CD14-positive monocyte (primary cell): Measurements from ENCODE around the gene TMEM239. TPM values are rescaled to one million over a fixed set of nuclear protein-coding genes. Genes with fewer than 3 reads are reported as not detected.

ENCODE experiments used
- DNase-seq, 3 donors: peaks; one replicate each; pipeline ENCODE4 v3.0.0-alpha.2; 2011 to 2022
- H2AFZ ChIP-seq: 2 replicates; pipeline ENCODE4 v1.6.0; 2012; ENCODE audit warnings: mild to moderate bottlenecking, low read depth, low read length, inconsistent platforms; ENCODE audit not compliant: insufficient read depth, poor library complexity, severe bottlenecking
- H3K27ac ChIP-seq, 2 donors: 1 replicate in 1 of 2; 2 replicates in 1 of 2; pipeline ENCODE4 v1.5.1; 2012 to 2013; ENCODE audit warnings: low read length in 2 of 2, control low read depth in 1 of 2, inconsistent platforms in 1 of 2, low read depth in 1 of 2, mild to moderate bottlenecking in 1 of 2
- H3K27me3 ChIP-seq, 2 donors: one replicate each; pipeline versions ENCODE4 v1.6.0 to v1.6.1; 2011 to 2013; ENCODE audit warnings: low read length in 2 of 2; ENCODE audit not compliant: control insufficient read depth in 2 of 2, insufficient read depth in 2 of 2
- H3K36me3 ChIP-seq, 2 donors: replicated peaks in 1 of 2; 1 replicate in 1 of 2; 2 replicates in 1 of 2; pipeline versions ENCODE4 v1.5.1 to v1.6.1; 2012 to 2013; ENCODE audit warnings: low read length in 2 of 2, control low read depth in 1 of 2, inconsistent platforms in 1 of 2, mild to moderate bottlenecking in 1 of 2; ENCODE audit not compliant: insufficient read depth in 2 of 2, control insufficient read depth in 1 of 2
- H3K4me1 ChIP-seq, 2 donors: 1 replicate in 1 of 2; 2 replicates in 1 of 2; pipeline versions ENCODE4 v1.5.1 to v1.6.1; 2012 to 2013; ENCODE audit warnings: low read length in 2 of 2, control low read depth in 1 of 2, inconsistent platforms in 1 of 2, mild to moderate bottlenecking in 1 of 2, moderate library complexity in 1 of 2; ENCODE audit not compliant: insufficient read depth in 2 of 2, control insufficient read depth in 1 of 2
- H3K4me2 ChIP-seq: replicated peaks from 2 replicates; pipeline ENCODE3; 2012; ENCODE audit warnings: low read length, moderate library complexity, mild to moderate bottlenecking; ENCODE audit not compliant: poor library complexity, severe bottlenecking; ENCODE audit errors: extremely low read depth
- H3K4me3 ChIP-seq, 3 experiments: fragments of 200-600 bp in 1 of 3; sonication (generic) in 1 of 3; replicated peaks in 1 of 3; 1 replicate in 2 of 3; 2 replicates in 1 of 3; pipeline ENCODE4 v1.5.1; 2011 to 2013; ENCODE audit warnings: low read length in 3 of 3, mild to moderate bottlenecking in 3 of 3, control low read depth in 2 of 3, low read depth in 2 of 3, inconsistent platforms in 1 of 3, moderate library complexity in 1 of 3
- H3K79me2 ChIP-seq: 2 replicates; pipeline ENCODE4 v1.6.0; 2012; ENCODE audit warnings: mild to moderate bottlenecking, control low read depth, inconsistent platforms, low read length, moderate library complexity; ENCODE audit not compliant: insufficient read depth
- H3K9ac ChIP-seq: 2 replicates; pipeline ENCODE4 v1.6.0; 2017; ENCODE audit warnings: low read length, mild to moderate bottlenecking; ENCODE audit not compliant: insufficient read depth, poor library complexity, severe bottlenecking
- H3K9me3 ChIP-seq, 2 donors: replicated peaks in 1 of 2; 1 replicate in 1 of 2; 2 replicates in 1 of 2; pipeline versions ENCODE4 v1.5.1 to v1.6.1; 2012 to 2013; ENCODE audit warnings: low read length in 2 of 2, control low read depth in 1 of 2; ENCODE audit not compliant: control insufficient read depth in 1 of 2, insufficient read depth in 1 of 2
- H4K20me1 ChIP-seq: 2 replicates; pipeline ENCODE4 v1.6.0; 2012; ENCODE audit warnings: mild to moderate bottlenecking, low read length, control low read depth, moderate library complexity; ENCODE audit not compliant: insufficient read depth
- H3K27ac Mint-ChIP-seq, 7 donors: one replicate each; pipeline ENCODE4 v1.8.0; 2020; ENCODE audit warnings: mild to moderate bottlenecking in 7 of 7, mixed read lengths in 7 of 7, moderate library complexity in 6 of 7, inconsistent platforms in 2 of 7
- H3K27me3 Mint-ChIP-seq, 3 donors: one replicate each; pipeline ENCODE4 v1.8.0; 2021 to 2022; ENCODE audit warnings: low read depth in 3 of 3, mild to moderate bottlenecking in 3 of 3, mixed read lengths in 3 of 3, moderate library complexity in 3 of 3, inconsistent platforms in 1 of 3
- H3K36me3 Mint-ChIP-seq, 2 donors: one replicate each; pipeline ENCODE4 v1.8.0; 2020; ENCODE audit warnings: mixed read lengths in 2 of 2, inconsistent platforms in 1 of 2, mild to moderate bottlenecking in 1 of 2
- H3K4me1 Mint-ChIP-seq: one replicate; pipeline ENCODE4 v1.8.0; 2020; ENCODE audit warnings: mild to moderate bottlenecking, mixed read lengths
- H3K4me3 Mint-ChIP-seq, 2 donors: one replicate each; pipeline ENCODE4 v1.8.0; 2020; ENCODE audit warnings: mild to moderate bottlenecking in 2 of 2, mixed read lengths in 2 of 2, moderate library complexity in 1 of 2
- H3K9me3 Mint-ChIP-seq, 7 donors: one replicate each; pipeline ENCODE4 v1.8.0; 2020 to 2022; ENCODE audit warnings: mixed read lengths in 7 of 7, mild to moderate bottlenecking in 6 of 7, moderate library complexity in 6 of 7, inconsistent platforms in 2 of 7
- WGBS: methylation state at CpG from one replicate; pipeline ENCODE4 v1.1.5; 2013; ENCODE audit warnings: missing lambda C conversion rate; ENCODE audit not compliant: insufficient coverage; 5-methylcytosine and 5-hydroxymethylcytosine counted together
- intact Hi-C, 2 donors: fragments of 100-400 bp; cut with micrococcal nuclease; formaldehyde crosslinking; loops; one replicate each; pipeline versions ENCODE4 v1.15.0 to v1.15.1; 2023
- polyA plus RNA-seq, 3 donors: library from polyadenylated mRNA; depleted of rRNA in 1 of 3; unstranded in 2 of 3; stranded (reverse) in 1 of 3; fragments of 300-500 nt in 2 of 3; fragments of >200 nt in 1 of 3; fragmentation: Illumina TruSeq in 2 of 3; gene quantifications; 1 replicate in 2 of 3; 2 replicates in 1 of 3; pipeline ENCODE4 v1.2.3, GENCODE V29; 2012 to 2021
- TF ChIP-seq, protein P1 (sequence below): fragments of 200-600 bp; IDR thresholded peaks from one replicate; pipeline ENCODE4 v1.8.0; 2022; ENCODE audit warnings: antibody characterized with exemption, mild to moderate bottlenecking

TMEM239 gene
- polyA plus RNA-seq, 3 donors = not detected

DNA sequence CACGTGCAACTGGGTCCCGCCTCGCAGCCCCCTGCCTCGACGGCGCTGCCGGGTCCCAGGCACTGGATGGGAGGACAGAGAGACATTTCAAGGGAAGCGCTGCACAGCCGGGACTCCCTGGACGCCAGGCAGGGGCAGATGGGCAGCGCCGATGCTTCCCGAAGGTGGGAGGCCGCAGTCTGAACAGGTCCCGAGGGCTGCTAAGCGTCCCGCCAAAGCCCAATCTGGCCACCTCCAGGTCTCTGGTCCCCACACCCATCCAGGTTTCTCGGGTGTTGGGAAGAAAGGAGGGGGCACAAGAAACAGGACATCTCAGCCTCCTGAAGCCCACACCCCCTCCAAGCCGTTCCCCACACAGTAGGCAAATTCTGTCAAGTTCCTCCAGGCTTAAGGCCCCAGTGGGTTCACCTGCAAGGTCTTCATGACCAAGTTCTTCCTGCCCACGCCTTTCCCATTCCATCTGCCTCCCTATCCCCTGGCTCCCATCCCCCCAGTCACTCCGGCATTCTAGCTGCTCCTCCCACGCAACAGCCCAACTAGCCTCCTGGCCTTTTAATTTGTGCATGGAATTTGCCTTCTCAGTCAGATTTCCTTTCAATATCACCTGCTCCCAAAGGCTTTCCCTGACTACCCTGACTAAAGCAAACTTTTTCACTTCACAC lies 10.3 kb upstream of the TMEM239 start:
- TF ChIP-seq, protein P1, sequence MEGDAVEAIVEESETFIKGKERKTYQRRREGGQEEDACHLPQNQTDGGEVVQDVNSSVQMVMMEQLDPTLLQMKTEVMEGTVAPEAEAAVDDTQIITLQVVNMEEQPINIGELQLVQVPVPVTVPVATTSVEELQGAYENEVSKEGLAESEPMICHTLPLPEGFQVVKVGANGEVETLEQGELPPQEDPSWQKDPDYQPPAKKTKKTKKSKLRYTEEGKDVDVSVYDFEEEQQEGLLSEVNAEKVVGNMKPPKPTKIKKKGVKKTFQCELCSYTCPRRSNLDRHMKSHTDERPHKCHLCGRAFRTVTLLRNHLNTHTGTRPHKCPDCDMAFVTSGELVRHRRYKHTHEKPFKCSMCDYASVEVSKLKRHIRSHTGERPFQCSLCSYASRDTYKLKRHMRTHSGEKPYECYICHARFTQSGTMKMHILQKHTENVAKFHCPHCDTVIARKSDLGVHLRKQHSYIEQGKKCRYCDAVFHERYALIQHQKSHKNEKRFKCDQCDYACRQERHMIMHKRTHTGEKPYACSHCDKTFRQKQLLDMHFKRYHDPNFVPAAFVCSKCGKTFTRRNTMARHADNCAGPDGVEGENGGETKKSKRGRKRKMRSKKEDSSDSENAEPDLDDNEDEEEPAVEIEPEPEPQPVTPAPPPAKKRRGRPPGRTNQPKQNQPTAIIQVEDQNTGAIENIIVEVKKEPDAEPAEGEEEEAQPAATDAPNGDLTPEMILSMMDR = no peak
- no peak for DNase-seq
- Mint-ChIP-seq H3K4me3 (peak overlapping the region in 1 of 2 donors; percentile 66), H3K9me3 (peaks cover 0 to 10% (median 2%) of the 10 kb centered on the region in 7 donors), H3K27me3 (peaks cover 58 to 73% (median 58%) of the 10 kb centered on the region in 3 donors), H3K27ac (no peak overlapping the region), H3K36me3 (peaks cover 0 to 1% of the 10 kb centered on the region in 2 donors), H3K4me1 (peaks cover 11% of the 10 kb centered on the region)
- WGBS = 63% methylated on average over 15 of the region's 22 CpGs
- Histone ChIP-seq H3K27ac (no peak overlapping the region), H3K9me3 (no peaks in the 10 kb centered on the region), H3K4me3 (no peak overlapping the region), H2AFZ (no peak overlapping the region), H3K4me1 (peaks cover 8% of the 10 kb centered on the region in 2 donors), H3K36me3 (no peaks in the 10 kb centered on the region), H3K9ac (no peak overlapping the region), H3K79me2 (no peaks in the 10 kb centered on the region), H3K27me3 (peaks cover 27 to 57% of the 10 kb centered on the region in 2 donors), H4K20me1 (no peaks in the 10 kb centered on the region), H3K4me2 (no peak overlapping the region)
- intact Hi-C loops = no loop called here

DNA sequence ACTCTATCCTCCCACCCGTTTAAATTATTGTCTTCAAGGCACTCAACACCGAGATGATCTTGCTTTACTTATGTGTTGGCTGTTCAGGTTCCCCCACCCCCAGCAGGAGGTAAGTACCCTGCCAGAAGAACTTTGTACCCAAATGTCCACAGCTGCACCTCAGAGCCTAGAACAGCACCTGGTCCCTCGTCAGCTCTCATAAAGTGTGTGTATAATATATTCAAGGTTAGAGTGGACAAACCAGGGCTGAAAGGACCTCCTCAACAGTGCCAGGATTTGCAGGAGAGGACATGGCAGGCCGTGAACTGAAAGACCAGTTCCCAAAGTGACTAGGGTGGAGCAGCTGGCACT lies 9.8 kb upstream of the TMEM239 start:
- Histone ChIP-seq H3K4me1 (peaks cover 3% of the 10 kb centered on the region in 2 donors), H2AFZ (no peak overlapping the region), H3K9ac (no peak overlapping the region), H3K27me3 (peaks cover 23 to 52% of the 10 kb centered on the region in 2 donors), H3K9me3 (no peaks in the 10 kb centered on the region), H3K36me3 (no peaks in the 10 kb centered on the region), H3K4me2 (no peak overlapping the region), H3K79me2 (no peaks in the 10 kb centered on the region), H4K20me1 (no peaks in the 10 kb centered on the region), H3K27ac (no peak overlapping the region), H3K4me3 (no peak overlapping the region)
- Mint-ChIP-seq H3K27ac (no peak overlapping the region), H3K27me3 (peaks cover 53 to 68% (median 55%) of the 10 kb centered on the region in 3 donors), H3K4me3 (peak overlapping the region in 1 of 2 donors; percentile 66), H3K36me3 (peaks cover 0 to 1% of the 10 kb centered on the region in 2 donors), H3K9me3 (peaks cover 0 to 9% (median 2%) of the 10 kb centered on the region in 7 donors), H3K4me1 (peaks cover 6% of the 10 kb centered on the region)
- WGBS = 92% methylated on average over 2 of the region's 4 CpGs
- intact Hi-C loops = no loop called here
- DNase-seq = no peak
- TF ChIP-seq, protein P1 = no peak
